ENCODE results near the gene EIF5AL1.

DNA sequence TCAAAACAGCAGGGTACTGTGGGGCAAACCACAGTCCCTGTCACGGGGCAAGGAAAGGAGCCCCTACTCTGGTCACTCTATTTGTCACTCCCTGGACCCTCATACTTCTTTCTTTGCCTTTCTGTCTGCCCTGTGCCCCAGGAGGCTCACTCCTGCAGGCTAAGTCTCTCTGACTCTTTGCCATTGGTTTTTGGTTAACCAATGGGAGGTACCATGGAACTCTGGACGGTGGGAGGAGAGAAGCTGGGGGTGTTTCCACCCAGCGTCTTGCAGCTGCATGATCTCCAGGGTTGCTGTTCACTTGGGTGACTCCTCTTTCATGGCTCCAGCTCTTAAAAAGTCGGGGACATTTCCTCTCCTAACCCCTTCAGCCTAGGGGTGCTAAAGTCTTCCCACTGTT, 15.4 kb upstream of the EIF5AL1 start:
- TF ChIP-seq ZBTB33 (IDR thresholded peaks at IDR 0.05) (no peak), FOXK2 (IDR thresholded peaks at IDR 0.05) (no peak), ZNF274 (IDR thresholded peaks at IDR 0.05; ENCODE audit: insufficient read depth, insufficient read length) (no peak), NFIC (IDR thresholded peaks at IDR 0.05; ENCODE audit: low read depth, low read length) (no peak), EZH2 (IDR thresholded peaks at IDR 0.05; ENCODE audit: borderline replicate concordance, control insufficient read depth, low read depth, low read length) (no peak), POLR2A (IDR thresholded peaks at IDR 0.05; ENCODE audit: low read depth, low read length) (no peak), ZBED1 (IDR thresholded peaks at IDR 0.05; ENCODE audit: borderline replicate concordance) (no peak), ZNF384 (IDR thresholded peaks at IDR 0.05; ENCODE audit: borderline replicate concordance, low read depth, low read length) (no peak)
